Sigmoid colon (tissue), 4 donors: Measurements from ENCODE around the gene PZP.

Source experiments
- POLR2A ChIP-seq, 2 donors: fragments of 450-650 bp; IDR thresholded peaks; one replicate each; pipeline ENCODE4 v1.6.1; 2016; ENCODE audit warnings: antibody characterized with exemption in 2 of 2, mild to moderate bottlenecking in 2 of 2, moderate library complexity in 2 of 2
- POLR2AphosphoS5 ChIP-seq, 4 donors: sonication (generic); formaldehyde crosslinking; IDR thresholded peaks; one replicate each; pipeline ENCODE4 v1.6.1; 2017; ENCODE audit warnings: antibody characterized with exemption in 4 of 4
- TF ChIP-seq, protein P1 (sequence below), 4 experiments: fragments of 450-650 bp in 3 of 4; fragments of 200-600 bp in 1 of 4; IDR thresholded peaks; one replicate each; pipeline ENCODE4 v1.5.1; 2016 to 2019; ENCODE audit warnings: antibody characterized with exemption in 4 of 4, mild to moderate bottlenecking in 3 of 4, moderate library complexity in 2 of 4

DNA sequence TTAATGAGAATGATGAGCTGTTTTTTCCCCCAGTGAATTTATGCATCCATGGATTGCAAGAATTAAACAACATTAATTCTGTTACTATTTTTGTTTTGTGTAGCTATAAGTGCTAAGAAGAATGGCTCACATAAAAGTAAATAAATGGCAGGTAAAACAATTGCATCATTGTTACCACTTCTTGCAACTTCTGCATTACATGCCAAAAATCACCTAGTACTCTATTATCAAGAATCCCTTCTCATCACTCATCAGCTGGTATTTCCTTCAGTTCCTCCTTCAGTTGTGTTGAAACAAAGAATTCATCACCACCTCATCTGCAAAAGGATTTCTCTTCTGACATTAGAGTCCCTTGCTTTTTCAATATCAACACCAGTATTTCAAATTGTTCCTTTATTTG lies 93.2 kb downstream of the PZP start:
- TF ChIP-seq POLR2AphosphoS5 (IDR thresholded peaks at IDR 0.05) = no peak
- no peak for TF ChIP-seq POLR2A (IDR thresholded peaks at IDR 0.05)
- TF ChIP-seq, protein P1, sequence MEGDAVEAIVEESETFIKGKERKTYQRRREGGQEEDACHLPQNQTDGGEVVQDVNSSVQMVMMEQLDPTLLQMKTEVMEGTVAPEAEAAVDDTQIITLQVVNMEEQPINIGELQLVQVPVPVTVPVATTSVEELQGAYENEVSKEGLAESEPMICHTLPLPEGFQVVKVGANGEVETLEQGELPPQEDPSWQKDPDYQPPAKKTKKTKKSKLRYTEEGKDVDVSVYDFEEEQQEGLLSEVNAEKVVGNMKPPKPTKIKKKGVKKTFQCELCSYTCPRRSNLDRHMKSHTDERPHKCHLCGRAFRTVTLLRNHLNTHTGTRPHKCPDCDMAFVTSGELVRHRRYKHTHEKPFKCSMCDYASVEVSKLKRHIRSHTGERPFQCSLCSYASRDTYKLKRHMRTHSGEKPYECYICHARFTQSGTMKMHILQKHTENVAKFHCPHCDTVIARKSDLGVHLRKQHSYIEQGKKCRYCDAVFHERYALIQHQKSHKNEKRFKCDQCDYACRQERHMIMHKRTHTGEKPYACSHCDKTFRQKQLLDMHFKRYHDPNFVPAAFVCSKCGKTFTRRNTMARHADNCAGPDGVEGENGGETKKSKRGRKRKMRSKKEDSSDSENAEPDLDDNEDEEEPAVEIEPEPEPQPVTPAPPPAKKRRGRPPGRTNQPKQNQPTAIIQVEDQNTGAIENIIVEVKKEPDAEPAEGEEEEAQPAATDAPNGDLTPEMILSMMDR (IDR thresholded peaks at IDR 0.05) = no peak
